Sigmoid colon (tissue), 4 donors: ENCODE measurements around the gene SDCCAG8.

Experiments
- POLR2A ChIP-seq, 2 donors: fragments of 450-650 bp; IDR thresholded peaks; one replicate each; pipeline ENCODE4 v1.6.1; 2016; ENCODE audit warnings: antibody characterized with exemption in 2 of 2, mild to moderate bottlenecking in 2 of 2, moderate library complexity in 2 of 2
- POLR2AphosphoS5 ChIP-seq, 4 donors: sonication (generic); formaldehyde crosslinking; IDR thresholded peaks; one replicate each; pipeline ENCODE4 v1.6.1; 2017; ENCODE audit warnings: antibody characterized with exemption in 4 of 4
- TF ChIP-seq, protein P1 (sequence below), 4 experiments: fragments of 450-650 bp in 3 of 4; fragments of 200-600 bp in 1 of 4; IDR thresholded peaks; one replicate each; pipeline ENCODE4 v1.5.1; 2016 to 2019; ENCODE audit warnings: antibody characterized with exemption in 4 of 4, mild to moderate bottlenecking in 3 of 4, moderate library complexity in 2 of 4

DNA sequence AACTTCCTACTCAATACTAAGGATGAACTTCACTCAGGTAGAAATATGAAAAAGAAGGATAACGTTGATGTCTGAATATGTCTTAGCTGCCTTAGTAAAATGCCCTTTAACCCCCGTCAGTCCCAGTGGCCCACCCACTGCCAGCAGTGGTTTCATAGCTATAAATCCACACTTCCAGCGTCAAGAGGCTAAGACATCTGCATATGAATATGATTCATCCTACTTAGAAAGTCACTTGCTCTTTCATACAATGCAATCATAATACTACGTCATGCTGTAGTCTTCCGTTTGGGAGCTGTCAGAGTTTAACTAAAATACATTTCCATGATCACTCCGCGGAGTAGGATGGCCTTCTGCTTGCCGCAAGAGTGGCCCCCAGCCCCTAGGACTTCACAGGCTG lies 247.3 kb downstream of the SDCCAG8 start:
- TF ChIP-seq, protein P1, sequence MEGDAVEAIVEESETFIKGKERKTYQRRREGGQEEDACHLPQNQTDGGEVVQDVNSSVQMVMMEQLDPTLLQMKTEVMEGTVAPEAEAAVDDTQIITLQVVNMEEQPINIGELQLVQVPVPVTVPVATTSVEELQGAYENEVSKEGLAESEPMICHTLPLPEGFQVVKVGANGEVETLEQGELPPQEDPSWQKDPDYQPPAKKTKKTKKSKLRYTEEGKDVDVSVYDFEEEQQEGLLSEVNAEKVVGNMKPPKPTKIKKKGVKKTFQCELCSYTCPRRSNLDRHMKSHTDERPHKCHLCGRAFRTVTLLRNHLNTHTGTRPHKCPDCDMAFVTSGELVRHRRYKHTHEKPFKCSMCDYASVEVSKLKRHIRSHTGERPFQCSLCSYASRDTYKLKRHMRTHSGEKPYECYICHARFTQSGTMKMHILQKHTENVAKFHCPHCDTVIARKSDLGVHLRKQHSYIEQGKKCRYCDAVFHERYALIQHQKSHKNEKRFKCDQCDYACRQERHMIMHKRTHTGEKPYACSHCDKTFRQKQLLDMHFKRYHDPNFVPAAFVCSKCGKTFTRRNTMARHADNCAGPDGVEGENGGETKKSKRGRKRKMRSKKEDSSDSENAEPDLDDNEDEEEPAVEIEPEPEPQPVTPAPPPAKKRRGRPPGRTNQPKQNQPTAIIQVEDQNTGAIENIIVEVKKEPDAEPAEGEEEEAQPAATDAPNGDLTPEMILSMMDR (IDR thresholded peaks at IDR 0.05), result no peak
- no peak for TF ChIP-seq POLR2AphosphoS5 (IDR thresholded peaks at IDR 0.05)
- no peak for TF ChIP-seq POLR2A (IDR thresholded peaks at IDR 0.05)
